GM18861 (cell line): ENCODE data around the gene PRSS22.

Experiments used
- ATAC-seq: cut with Tn5 transposase; IDR thresholded peaks from one replicate; pipeline ENCODE4 v1.9.1; 2021; ENCODE audit not compliant: unreplicated experiment

Gene PRSS22

DNA sequence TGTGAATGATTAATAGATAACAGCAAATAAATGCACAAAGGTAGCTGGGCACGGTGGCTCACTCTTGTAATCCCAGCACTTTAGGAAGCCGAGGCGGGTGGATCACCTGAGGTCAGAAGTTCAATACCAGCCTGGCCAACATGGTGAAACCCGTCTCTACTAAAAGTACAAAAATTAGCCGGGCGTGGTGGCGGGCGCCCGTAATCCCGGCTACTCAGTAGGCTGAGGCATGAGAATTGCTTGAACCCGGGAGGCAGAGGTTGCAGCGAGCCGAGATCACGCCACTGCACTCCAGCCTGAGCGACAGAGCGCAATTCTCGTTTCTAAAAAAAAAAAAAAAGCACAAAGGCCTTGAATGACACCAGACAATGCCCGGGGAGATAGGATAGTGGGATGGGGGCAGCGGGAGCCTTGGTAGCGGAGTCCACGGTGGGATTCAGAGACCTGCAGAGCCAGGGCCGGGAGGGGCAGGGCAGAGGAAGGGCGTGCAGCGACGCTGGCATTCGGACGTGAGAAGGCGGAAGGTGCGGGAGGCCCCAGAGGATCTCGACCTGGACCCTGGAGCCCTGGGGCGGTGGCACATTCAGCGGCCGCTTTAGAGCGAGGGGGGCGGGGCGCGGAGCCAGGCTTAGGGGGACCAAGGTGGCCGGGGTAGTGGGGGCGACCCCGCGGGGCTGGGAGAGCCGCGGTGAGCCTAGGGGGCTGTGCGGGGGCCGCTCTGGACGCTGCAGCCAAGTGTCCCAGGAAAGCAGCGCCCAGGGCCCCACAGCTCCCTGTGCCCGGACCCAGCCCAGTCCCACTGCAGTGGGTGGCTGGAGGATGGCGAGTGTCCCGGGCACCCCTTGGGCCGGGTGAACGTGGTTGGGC is 24.0 kb upstream of the PRSS22 start:
- no peak for ATAC-seq

DNA sequence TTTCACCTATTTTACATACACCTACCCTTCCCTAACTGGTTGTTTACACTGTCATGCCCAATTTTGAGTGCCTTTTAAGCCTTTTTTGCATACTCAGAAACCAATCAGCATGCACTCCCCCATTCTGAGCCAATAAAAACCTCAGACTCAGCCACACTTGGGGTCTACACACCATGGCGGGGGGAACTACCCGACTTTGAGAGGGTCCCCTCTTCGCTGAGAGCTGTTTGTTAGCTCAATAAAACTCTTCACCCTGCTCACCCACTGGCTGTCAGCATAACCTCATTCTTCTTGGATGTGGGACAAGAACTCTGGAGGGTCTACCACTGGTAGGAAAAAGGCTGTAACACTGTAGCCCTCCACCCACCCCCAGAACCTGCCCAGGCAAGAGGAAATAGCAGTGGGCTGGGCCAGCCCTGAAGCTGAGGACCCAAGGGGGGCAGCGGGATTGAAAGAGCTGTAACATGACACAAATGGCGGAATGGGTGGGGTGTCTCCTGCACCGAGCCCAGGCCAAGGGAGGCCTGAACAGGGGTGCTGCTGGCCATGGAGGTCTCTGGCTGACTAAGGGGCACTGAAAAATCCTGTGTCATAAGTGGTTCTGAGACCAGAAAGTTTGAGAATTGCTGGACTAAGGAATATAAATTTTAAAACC is 22.0 kb upstream of the PRSS22 start:
- ATAC-seq = no peak

DNA sequence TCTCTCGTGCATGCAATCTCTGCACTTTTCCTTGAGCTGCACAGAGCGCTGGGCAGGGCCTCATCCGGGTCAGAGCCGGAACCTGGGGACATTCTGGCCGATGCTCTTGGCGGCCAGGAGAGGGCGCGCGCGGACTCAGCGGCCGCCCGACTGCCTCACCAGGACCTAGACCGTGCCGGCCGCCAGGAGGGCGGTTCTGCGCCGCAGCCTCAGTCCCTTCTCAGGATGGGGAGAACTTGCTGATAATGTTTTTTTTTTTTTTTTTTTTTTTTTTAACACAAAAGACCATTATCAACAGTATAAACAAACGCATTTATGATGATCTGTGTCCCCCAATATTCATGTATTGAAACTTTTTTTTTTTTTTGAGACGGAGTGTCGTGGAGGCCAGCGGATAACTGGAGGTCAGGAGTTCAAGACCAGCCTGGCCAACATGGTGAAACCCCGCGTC is 17.0 kb upstream of the PRSS22 start:
- ATAC-seq = no peak

DNA sequence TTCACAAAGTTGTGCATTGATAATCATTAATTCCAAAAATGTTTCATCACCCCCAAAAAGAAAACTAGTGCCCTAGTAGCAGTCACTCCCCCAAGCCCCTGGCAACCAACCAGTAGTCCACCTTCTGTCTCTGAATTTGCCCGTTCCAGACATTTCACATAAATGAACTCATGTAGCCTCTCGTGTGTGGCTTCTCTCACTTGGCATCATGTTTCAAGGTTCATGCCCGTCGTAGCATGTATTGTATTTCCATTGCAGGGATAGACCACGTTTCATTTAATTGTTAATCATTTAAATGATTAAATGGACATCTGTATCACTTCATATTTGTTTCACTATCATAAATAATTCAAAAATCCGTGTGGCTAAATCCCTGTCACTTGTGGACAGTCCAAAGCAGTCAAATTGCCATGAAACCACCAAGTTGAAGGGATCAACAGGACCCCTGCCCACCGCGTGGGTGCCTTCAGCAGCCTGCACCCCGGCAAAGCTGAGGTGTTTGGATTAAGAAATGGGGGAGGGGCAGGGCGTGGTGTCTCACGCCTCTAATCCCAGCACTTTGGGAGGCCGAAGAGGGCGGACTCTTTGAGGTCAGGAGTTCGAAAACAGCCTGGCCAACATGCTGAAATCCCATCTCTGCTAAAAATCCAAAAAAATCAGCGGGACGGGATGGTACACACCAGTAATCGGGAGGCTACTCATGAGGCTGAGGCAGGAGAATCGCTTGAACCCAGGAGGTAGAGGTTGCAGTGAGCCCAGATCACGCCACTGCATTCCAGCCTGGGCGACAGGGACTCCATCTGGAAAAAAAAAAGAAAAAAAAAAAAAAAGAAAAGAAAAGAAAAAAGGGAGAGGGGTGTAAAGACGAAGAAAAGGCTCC is 16.3 kb upstream of the PRSS22 start:
- no peak for ATAC-seq

DNA sequence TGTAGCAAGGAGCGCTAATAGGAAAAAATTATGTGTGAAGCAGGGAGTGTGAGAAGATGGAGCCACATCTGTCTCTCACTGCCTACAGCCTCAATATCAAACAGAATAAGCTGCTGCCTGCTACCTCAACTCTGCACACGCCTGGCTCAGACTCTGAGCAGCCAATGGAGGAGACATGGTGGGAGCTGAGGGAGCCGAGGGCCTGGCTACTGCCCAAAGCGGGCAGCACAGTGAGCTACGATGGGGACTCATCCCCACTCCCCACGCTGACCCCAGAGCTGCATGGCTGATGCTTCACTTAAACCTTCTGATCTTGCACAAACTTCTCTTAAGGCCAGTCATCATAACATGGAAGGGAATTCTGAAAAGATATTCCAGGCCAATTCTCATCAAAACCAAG is 14.0 kb upstream of the PRSS22 start:
- no peak for ATAC-seq

DNA sequence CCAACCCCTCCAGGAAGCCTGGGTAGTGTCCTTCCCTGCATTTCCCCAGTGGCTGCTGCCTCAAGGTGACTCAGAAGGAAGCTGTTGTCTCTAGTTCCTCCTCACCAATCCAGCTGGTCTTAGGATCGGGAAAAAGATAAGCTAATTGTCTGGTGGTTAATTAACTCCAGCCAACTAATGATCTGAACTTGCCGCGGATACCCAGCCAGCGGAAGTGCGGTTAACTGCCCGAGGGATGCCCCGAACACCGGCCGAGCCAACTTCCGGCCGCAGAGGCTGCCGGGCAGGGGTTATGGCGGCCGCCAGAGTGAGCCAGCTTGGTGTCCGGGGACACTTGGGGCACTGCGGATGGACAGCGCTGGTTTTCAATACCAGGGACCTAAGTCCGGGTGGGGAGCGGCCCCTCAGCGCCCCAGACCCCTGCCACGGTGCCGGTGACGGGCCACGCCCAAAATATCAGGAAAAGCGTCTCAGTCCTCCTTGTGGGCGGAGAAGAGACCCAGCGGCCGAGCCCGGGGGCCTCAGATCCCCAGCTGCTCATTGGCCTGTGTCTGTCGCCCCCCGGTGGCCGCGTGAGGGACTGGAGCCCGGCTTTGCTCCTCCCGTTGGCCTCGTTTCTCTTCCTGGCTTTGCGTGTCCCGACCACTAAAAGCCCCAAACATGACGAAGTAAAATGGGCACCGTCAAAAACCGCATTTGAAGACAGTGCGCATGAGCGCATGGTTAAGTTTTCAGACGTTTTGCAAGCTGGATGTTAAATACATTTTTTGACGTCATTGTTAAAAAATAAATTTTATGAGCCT is 10.2 kb upstream of the PRSS22 start:
- ATAC-seq = peak; percentile 79

DNA sequence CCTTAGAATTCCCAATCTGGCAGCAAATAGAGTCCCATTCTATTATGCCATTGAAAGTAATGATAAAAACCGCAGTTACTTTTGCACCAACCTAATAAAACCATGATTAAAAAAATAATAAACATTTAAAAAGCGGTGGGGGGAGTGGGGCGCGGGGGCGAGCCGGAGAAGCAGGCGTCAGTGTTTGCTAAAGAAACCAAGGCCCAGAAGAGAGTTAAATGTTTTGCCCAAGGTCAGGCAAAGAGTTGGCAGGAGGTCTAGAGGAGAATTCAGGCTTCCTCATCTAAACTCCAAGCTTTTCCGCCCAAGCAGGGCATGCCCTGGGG is 9.7 kb upstream of the PRSS22 start:
- ATAC-seq = no peak

DNA sequence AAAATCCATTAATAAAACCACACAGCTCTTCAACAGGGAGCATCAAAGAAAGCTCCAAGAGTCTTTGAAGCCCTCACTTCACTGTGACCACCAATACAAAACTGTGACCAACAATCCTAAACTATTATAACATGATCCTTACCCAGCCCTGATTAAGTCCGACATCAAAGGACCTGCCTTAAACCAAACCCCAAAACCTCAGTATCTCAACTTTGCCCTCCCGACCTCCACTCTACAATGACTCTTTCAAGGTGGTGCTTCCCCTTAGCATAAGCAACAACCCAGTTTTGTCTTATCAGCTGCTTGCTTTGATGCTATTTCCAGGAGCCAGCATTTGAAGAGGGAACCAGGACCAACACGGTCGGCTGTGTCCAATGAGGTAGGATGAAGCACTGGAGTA is 8.5 kb upstream of the PRSS22 start:
- no peak for ATAC-seq

DNA sequence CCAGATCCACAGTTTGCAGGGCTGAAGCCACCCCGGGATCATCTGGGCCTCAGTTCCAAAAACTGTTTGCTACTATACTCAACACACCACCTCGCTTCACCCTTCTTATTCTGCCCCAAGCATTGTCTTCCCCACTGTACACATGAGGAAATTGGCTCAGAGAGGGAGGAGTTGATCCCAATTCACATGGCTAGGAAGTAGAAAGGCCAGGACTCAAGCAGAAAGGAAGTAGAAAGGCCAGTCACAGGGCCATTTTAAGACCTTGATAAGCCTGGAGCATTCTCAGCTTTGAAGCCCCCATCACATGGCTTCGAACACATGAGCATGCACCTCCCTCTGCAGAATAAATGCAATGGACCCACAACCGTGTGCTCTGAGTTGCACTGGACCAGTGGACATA is 7.7 kb upstream of the PRSS22 start:
- ATAC-seq = no peak

DNA sequence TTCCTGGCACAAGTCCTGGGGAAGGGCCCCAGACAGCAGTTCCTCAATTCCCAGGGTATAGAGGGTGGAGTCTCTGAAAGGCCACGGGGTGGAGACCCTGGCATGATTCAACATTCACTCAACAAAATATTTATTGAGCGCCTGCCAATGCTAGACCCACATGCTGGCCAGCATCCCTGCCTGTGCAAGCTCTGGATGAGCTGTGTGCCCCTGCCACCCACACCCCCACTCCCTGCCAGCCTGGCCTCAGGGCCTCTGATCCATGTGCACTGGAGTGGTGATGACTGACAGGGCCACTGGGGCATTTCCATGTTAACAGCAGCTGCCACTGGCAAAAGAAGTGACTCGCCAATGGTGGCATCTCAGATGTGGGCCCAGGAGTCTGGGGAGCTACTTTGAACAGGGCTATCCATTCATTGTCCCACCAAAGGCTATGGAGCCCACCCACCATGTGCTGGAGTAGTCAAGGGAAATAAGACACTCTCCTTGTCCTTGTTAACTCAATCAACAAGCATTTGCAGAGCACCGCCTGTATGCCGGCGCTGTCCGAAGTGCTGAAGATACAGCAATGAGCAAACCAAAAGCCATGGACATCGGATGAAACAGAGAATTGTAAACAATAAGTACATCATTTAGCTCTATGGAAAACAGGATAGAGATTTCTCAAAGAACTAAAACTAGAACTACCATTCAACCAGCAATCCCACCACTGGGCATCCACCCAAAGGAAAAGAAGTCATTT is 3.0 kb upstream of the PRSS22 start:
- ATAC-seq = no peak

DNA sequence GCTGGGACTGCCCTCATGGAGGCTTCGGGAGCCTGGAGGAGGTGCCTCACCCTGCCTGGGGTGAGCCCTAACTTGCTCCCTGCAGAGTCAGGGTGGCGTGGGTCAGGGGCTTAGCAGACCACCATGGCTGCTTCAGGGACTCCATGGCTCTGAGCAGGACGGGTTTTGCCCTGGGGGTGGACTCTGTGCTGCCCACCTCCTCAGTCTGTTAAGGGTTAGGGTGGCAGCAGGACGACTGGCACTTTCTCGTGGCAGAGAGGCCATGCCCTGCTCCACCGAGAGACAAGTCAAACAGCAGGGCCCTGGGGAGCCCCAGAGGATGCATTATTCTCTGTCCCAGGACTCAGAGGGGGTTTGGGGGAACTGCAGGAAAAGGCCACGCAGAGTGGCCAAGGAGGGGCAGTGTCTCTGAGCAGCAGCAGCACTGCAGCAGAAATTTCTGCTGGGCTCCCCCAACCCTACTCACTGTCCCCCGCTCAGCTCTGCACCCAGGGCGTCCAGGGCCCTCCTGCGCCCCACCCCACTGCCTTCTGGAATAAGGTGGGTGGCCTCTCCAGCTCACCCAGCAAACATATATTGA is 1.8 kb upstream of the PRSS22 start:
- ATAC-seq = no peak

DNA sequence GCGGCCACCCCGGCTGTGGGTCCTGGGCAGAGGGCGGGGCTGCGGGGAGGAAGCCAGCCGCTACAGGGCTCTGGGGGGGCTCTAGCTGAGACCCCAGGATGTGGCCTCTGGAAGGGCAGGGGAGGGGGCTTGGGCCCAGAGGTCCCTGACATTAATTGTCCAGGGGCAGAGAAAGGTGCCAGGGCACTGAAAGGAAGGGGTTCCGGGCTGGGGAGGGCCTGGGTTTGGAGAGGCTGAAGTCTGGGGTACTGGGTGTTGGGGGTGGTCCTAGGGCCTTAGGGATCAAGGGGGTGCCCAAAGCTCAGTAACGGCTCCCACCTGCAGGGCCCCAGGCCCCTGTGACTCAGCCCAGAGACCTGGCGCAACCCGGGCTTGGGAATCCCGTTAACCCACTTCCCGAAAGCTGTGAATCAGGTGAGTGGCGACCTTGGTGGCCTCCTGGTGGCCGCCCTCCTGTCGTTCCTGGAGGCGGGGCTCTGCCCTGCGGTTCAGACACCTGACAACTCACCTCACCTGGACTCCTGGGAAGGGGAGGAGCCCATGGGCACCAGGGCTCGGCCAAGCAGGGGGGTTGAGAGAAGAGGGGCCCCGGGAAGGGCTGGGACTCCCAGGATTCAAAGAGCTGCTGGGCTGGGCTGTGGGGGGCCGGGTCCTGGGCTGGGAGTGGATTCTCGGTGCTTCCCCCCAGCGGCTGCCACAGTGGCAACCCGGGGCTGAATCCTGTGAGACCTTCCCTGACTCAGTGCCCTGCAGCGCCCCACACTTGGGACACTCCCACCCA is 465 bp upstream of the PRSS22 start:
- ATAC-seq = no peak

DNA sequence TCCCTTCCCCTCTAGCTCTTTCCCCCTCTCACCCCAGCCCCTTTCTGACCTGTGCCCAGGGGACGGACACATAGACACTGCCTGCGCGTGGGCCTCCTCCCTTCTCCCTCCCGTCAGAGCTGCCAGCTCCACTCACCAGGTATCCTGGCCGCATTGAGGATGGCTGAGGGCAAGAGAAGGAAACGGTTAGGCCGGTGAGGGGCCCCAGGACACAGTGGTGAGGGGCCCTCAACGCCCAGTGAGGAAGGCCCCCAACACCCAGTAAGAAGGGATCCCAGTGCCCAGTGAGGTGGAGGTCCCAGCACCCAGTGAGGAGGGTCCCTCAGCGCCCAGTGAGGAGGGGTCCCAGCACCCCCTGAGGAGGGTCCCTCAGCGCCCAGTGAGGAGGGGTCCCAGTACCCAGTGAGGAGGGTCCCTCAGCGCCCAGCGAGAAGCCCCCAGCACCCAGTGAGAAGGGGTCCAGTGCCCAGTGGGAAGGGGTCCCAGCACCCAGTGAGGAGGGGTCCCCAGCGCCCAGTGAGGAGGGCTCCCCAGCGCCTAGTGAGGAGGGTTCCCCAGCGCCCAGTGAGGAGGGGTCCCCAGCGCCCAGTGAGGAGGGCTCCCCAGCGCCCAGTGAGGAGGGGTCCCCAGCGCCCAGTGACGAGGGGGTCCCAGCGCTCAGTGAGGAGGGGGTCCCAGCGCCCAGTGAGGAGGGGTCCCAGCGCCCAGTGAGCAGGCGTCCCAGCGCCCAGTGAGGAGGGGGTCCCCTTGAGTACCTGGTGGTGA is 1.1 kb downstream of the PRSS22 start:
- no peak for ATAC-seq

DNA sequence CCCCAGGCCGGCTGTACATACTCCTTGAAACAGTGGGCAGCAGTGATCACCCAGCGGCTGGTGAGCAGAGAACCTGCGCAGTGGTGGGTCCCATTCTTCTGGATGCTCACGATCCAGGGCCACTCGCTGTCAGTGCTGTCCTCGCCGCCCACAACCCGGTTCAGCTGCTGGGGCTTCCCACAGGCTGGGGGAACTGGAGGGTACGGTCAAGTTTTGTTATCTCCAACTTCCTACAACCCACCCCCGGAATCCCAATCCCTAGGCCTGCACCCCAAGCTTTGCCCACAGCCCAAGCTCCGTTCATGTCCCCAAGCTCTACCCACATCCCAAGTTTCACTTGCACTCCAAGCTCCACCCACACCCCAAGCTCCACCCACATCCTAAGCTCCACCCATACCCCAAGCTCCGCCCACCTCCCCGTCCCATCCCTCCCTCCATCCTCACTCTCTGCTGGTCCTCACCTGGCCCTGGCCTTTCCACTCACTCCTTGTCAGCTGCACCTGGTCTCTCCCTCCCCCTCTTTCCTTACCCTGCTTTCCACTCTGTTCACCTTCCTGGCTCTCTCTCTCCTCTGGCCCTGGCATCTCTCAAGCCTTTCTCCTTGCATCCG is 1.8 kb downstream of the PRSS22 start:
- no peak for ATAC-seq

DNA sequence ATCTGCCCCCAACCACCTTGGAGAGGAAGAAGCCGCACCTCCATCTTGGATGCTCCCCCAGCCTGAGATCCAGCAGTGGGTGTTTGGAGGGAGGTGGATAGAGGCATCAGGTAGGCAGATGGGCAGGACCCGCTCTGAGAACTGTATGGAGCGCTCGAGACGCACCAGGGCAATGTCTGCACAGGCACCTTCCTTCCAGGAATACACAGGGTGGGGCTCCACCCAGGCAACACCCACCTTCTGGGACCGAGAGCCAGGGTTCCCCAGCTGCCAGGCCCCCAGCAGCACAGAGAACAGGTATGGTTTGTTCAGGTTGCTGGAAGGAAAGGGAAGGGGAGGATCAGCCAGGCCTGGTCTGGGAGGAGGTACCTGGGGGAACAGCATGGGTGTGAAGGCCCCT is 2.4 kb downstream of the PRSS22 start:
- no peak for ATAC-seq

DNA sequence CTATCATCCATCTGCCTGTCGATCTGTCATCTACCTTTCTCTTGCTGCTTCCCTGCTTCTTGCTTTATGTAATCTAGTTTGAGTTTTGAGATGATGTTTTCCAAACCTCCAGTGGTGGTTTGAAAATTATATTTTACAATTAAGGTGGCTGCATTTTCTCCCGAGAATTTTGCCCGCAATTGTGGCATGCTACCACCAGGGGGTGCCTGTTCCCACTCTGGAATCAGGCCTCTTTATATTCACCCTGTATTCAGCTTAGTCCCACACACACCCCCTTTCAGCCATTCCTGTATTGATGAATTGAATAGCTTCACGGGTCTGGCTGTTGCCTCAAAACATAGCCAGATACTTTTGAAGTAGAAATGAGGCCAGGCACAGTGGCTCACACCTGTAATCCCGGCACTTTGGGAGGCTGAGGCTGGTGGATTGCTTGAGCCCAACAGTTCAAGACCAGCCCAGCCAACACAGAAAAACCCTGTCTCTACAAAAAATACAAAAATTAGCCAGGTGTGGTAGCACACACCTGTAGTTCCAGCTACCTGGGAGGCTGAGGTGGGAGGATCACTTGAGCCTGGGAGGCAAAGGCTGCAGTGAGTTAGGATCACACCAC is 3.2 kb downstream of the PRSS22 start:
- ATAC-seq = no peak

DNA sequence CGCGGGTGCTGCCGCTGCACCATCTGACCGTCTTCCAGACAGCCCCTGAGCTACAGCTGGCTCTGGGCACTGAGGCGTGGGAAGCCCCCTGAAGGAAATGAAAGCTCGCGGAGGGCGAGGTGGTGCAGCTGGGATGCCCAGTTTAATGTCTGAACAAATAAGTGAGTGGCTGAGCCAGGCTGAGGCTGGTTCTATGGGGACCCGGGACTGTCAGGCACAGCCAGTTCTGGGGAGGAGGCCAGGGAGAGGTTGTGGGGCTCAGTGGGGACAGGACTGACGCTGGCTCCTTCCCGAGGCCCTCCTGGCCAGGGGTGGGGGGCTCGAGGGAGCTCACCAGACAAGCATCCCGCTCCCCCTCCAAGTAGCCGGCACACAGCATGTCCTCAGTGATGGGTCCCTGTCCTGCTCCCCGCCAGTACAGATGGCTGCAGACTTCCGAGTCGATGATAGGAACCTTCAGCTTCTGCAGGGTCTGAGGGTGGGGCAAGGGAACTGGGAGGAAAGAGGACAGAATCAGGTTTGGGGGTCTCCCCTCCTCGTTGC is 4.4 kb downstream of the PRSS22 start:
- ATAC-seq = no peak
